GM12891 (cell line): ENCODE results near the gene CCNDBP1.

Experiments
- DNase-seq: peaks from one replicate; pipeline ENCODE4 v3.0.0; 2011; ENCODE audit warnings: low spot score; ENCODE audit not compliant: insufficient read length
- FAIRE-seq: peaks from 2 replicates; lab custom pipeline; 2011; peaks lifted over from hg19 to GRCh38; lab: Jason Lieb, UNC
- PAX5 ChIP-seq: IDR thresholded peaks from 2 replicates; pipeline ENCODE4 v1.6.1; 2011; ENCODE audit warnings: low read length, moderate library complexity, mild to moderate bottlenecking; ENCODE audit not compliant: insufficient read depth, severe bottlenecking
- POLR2A ChIP-seq: IDR thresholded peaks from 2 replicates; pipeline ENCODE4 v1.6.1; 2011; ENCODE audit warnings: low read depth, low read length, control low read depth
- POLR2AphosphoS5 ChIP-seq: IDR thresholded peaks from 2 replicates; pipeline ENCODE4 v1.6.1; 2011; ENCODE audit warnings: low read depth, low read length, control low read depth
- POU2F2 ChIP-seq: IDR thresholded peaks from 2 replicates; pipeline ENCODE4 v1.6.1; 2011; ENCODE audit warnings: low read depth, mild to moderate bottlenecking, control low read depth, low read length, moderate library complexity
- SPI1 ChIP-seq: IDR thresholded peaks from 2 replicates; pipeline ENCODE4 v1.6.1; 2011; ENCODE audit warnings: low read depth, low read length, control low read depth
- TAF1 ChIP-seq: IDR thresholded peaks from 2 replicates; pipeline ENCODE4 v1.6.1; 2011; ENCODE audit warnings: low read depth, low read length, control low read depth

CCNDBP1 gene

GRCh38 chr15:43226436-43227305 lies 41.5 kb downstream of the CCNDBP1 start:
- no peak for TF ChIP-seq POU2F2
- TF ChIP-seq TAF1, result no peak
- TF ChIP-seq PAX5, result no peak
- no peak for TF ChIP-seq POLR2AphosphoS5
- no peak for DNase-seq
- FAIRE-seq, result no peak

GRCh38 chr15:43229977-43230376 lies 44.8 kb downstream of the CCNDBP1 start:
- no peak for TF ChIP-seq POLR2AphosphoS5
- no peak for TF ChIP-seq POLR2A
- no peak for TF ChIP-seq TAF1
- no peak for TF ChIP-seq POU2F2
- no peak for TF ChIP-seq PAX5
- TF ChIP-seq SPI1, result no peak
- FAIRE-seq (no peak), DNase-seq (no peak)

- FAIRE-seq (no peak), DNase-seq (no peak)
- TF ChIP-seq SPI1 (no peak), POLR2A (no peak), POU2F2 (no peak), POLR2AphosphoS5 (no peak), TAF1 (no peak), PAX5 (no peak)
Observed at GRCh38 chr15:43230640-43231115, 45.5 kb downstream of the CCNDBP1 start.

- FAIRE-seq (no peak), DNase-seq (no peak)
- TF ChIP-seq POLR2AphosphoS5 (no peak), TAF1 (no peak), PAX5 (no peak), POU2F2 (no peak), POLR2A (no peak), SPI1 (no peak)
Observed at GRCh38 chr15:43232289-43232874, 47.2 kb downstream of the CCNDBP1 start.

GRCh38 chr15:43235536-43235935 lies 50.3 kb downstream of the CCNDBP1 start:
- no peak for FAIRE-seq
- DNase-seq, result no peak
- TF ChIP-seq SPI1 (no peak), POLR2AphosphoS5 (no peak), PAX5 (no peak), POU2F2 (no peak), POLR2A (no peak), TAF1 (no peak)

GRCh38 chr15:43237842-43238470 lies 52.8 kb downstream of the CCNDBP1 start:
- no peak for TF ChIP-seq TAF1
- TF ChIP-seq POLR2A, result no peak
- no peak for TF ChIP-seq SPI1
- TF ChIP-seq PAX5, result no peak
- TF ChIP-seq POU2F2, result no peak
- TF ChIP-seq POLR2AphosphoS5, result no peak
- no peak for FAIRE-seq
- DNase-seq, result no peak

GRCh38 chr15:43238671-43239131 lies 53.5 kb downstream of the CCNDBP1 start:
- no peak for DNase-seq
- TF ChIP-seq PAX5 (no peak), TAF1 (no peak), POLR2A (no peak), SPI1 (no peak; the same call in 1 of the 2 replicates), POU2F2 (no peak), POLR2AphosphoS5 (no peak)
- FAIRE-seq, result peak; percentile 16

GRCh38 chr15:43239732-43240491 lies 54.7 kb downstream of the CCNDBP1 start:
- peak; percentile 48 for TF ChIP-seq SPI1
- TF ChIP-seq TAF1, result no peak
- no peak for DNase-seq
- peak; percentile 52 for FAIRE-seq

GRCh38 chr15:43241100-43241499 lies 55.9 kb downstream of the CCNDBP1 start:
- TF ChIP-seq POU2F2 (no peak), POLR2A (no peak), TAF1 (no peak), SPI1 (no peak), PAX5 (no peak), POLR2AphosphoS5 (no peak)
- no peak for FAIRE-seq
- DNase-seq, result no peak

- FAIRE-seq, result no peak
- TF ChIP-seq POU2F2 (no peak), TAF1 (no peak), POLR2A (no peak), POLR2AphosphoS5 (no peak)
- no peak for DNase-seq
Observed at GRCh38 chr15:43242616-43243015, 57.4 kb downstream of the CCNDBP1 start.
